Nucleus accumbens (tissue), 56 donors: Measurements from ENCODE around the gene MLH3.
"Not testable (repeated sequence)": the region's sequence is repeated elsewhere in the genome, so short reads cannot be mapped to it uniquely, and the experiment has no call there.

ENCODE experiments used
- DNase-seq, 56 donors: peaks; one replicate each; lab custom pipeline; 2025; lab: John Stamatoyannopoulos, UW

MLH3 gene

DNA sequence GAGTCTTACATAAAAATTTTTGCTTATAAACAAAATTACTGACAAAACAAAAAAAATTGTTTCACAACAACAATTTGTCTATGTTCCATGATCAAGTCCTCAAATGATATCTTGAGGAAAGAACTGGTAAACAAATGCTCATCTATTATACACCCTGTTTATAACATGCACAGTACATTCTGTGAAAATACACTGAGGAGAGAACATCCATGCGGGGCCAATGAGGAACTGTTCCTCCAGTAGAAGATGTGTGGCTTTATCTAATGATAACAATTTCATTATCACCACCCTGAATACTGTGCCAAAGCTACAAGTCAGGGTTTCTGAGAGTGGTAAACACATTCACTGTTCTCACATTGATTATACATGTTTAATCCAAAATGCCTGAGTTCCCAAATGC is 10.8 kb downstream of the MLH3 start:
- no peak for DNase-seq

DNA sequence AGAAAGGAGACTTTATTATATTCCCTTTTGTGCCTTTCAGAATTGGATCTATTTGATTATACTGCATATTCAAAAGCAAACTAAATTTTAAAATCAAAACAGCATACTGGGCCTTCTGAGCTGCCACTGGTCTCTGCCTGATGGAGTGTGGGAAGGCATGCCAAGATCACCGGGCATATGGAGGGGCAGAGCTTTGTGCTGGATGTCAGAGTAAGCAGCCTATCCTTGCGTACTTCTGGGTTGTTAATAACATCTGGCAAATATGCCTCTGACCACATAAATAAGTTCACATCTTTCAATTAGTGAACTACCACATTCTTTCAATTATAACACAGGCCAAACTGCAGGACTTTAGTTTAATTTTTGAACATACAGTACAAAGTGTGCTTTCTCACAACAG is 18.3 kb downstream of the MLH3 start:
- DNase-seq: no peak

GRCh38 chr14:75030147-75030546 is 21.1 kb downstream of the MLH3 start:
- no peak for DNase-seq

GRCh38 chr14:75025876-75026275 is 25.4 kb downstream of the MLH3 start:
- peak in 4 of 56 donors; percentile 8 to 57 (median 30) for DNase-seq

DNA sequence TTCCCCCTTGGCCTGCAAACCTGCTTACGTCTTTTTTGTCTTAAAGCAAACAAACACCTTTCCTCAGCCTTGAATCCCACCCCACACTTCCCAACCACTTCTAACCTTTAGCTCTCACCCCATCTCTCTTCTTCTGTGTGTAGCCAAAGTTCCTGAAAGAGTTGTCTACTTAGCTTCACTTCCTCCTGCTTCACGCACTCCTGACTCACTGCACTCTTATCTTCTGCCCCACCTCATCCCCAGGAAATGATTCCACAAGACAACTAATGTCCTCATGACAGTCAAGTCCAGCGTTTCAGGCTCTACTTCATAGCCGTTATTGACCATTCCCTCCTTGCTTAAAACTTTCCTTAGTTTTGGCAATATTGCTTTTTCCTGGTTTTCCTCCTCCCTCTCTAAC is 26.2 kb downstream of the MLH3 start:
- no peak for DNase-seq

GRCh38 chr14:75023108-75023507 is 28.2 kb downstream of the MLH3 start:
- DNase-seq: no peak

GRCh38 chr14:75022655-75023054 is 28.6 kb downstream of the MLH3 start:
- no peak for DNase-seq

- DNase-seq: no peak
These were observed 32.6 kb downstream of the MLH3 start for GRCh38 chr14:75018694-75019093.

- peak in 19 of 56 donors; percentile 2 to 51 (median 11) for DNase-seq
These were observed 34.5 kb downstream of the MLH3 start for GRCh38 chr14:75016815-75017214.

GRCh38 chr14:75015496-75015895 is 35.8 kb downstream of the MLH3 start:
- no peak for DNase-seq

GRCh38 chr14:75013290-75013689 is 38.0 kb downstream of the MLH3 start:
- no peak for DNase-seq

DNA sequence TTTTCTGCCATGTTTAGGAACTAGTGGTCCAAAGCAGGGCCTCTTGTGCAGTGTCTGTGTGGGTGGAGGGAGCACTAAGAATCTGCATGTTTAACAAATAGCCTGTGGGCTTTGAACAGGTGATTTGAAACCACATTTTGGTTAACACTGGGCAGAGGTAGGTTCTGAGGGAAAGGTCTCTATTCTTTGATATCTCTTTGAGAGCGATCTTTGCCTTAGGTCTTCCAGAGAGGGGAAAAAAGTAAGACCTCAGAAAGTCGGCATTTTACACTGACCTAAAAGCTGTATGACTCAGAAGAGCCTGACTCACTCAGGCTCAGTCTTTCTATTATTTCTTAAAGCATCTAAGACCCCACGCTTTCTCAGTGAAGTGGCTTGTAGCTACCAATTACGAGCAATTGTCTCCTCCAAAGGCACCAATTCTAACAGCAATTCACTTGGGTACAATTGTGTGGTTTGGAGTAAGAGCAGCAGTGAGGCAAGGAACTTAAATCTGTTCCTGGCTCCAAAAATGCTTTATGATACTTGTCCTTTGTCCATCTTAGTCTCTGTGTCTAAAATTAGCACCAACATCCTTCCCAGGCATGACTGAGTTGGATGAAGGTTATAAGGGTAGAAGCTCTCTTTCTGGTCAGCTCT is 39.8 kb downstream of the MLH3 start:
- peak in 3 of 56 donors; percentile 5 to 10 (median 6) for DNase-seq

DNA sequence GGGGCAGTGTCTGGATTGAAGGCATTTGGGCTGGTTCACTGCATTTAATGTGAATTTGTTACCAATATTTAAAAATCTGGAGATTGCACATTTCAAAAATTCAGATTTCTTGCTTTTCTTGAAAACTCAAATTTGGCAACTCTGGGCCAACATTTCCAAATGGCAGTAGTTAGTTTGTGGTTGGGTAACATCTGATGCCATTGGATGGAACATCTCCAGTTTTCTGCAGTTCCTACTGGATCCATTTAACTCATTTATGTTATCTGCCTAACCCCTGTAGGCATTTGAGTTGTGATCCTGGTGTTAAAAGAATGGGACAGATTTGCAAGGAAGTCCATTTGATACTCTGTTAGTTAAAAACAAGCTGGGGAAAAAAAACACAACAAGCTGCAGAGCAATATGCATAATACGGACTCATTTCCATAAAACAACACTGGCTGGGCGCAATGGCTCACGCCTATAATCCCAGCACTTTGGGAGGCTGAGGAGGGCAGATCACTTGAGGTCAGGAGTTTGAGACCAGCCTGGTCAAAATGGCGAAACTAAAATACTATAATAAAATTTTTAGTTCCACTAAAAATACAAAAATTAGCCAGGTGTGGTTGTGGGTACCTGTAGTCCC is 40.7 kb downstream of the MLH3 start:
- DNase-seq: no peak

- no peak for DNase-seq
These were observed 42.1 kb downstream of the MLH3 start for GRCh38 chr14:75009176-75009575.

DNA sequence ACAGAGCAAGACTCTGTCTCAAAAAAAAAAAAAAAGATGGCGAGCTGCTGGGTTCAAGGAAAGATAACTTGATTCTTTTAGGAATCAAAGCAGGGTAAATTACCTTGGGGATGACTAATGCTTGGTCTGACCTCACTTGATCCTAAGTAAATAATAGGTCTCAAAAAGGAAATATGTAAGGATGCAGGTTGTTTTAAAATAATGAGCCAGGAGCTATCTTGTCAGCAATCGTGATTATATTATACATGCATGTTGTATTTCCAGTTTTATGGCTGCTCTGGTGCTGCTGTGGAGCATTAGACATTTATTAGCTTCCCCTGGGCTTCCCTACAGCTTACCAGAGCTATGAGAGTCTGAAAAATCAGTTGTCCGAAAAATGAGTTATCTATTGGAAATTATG is 45.9 kb downstream of the MLH3 start:
- DNase-seq: no peak

- DNase-seq: no peak
These were observed 47.8 kb downstream of the MLH3 start for GRCh38 chr14:75003250-75004027.

- peak; percentile 78 to 99 (median 96) for DNase-seq
These were observed 48.6 kb downstream of the MLH3 start, which contains the start of gene EIF2B2 for GRCh38 chr14:75002392-75003249. Gene EIF2B2 (plus strand): TSS chr14:75002921. CDS start chr14:75002991, 70 bp downstream.

GRCh38 chr14:75001899-75002298 is 49.4 kb downstream of the MLH3 start:
- DNase-seq: no peak

DNA sequence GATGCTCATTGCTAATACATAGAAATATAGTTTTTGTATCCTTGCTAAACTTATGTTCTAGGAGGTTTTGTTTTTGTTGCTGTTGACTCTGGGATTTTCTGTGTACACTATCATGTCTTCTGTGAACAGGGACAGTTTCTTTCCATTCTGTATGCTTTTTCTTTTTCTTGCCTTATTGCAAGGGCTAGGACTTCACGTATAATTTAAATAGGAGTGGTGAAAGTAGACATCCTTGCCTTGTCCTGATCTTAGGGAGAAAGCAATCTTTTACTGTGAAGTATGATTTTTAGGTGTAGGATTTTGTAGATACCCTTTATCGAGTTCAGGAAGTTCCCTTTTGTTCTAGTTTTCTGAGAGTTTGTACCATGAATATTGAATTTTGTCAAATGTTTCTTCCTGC is 50.0 kb downstream of the MLH3 start:
- no peak for DNase-seq

DNA sequence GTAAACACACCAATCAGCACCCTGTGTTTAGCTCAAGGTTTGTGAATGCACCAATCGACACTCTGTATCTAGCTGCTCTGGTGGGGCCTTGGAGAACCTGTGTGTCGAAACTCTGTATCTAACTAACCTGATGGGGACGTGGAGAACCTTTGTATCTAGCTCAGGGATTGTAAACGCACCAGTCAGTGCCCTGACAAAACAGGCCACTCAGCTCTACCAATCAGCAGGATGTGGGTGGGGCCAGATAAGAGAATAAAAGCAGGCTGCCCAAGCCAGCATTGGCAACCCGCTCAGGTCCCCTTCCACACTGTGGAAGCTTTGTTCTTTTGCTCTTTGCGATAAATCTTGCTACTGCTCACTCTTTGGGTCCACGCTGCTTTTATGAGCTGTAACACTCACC is 55.5 kb downstream of the MLH3 start:
- DNase-seq: not testable (repeated sequence)

DNA sequence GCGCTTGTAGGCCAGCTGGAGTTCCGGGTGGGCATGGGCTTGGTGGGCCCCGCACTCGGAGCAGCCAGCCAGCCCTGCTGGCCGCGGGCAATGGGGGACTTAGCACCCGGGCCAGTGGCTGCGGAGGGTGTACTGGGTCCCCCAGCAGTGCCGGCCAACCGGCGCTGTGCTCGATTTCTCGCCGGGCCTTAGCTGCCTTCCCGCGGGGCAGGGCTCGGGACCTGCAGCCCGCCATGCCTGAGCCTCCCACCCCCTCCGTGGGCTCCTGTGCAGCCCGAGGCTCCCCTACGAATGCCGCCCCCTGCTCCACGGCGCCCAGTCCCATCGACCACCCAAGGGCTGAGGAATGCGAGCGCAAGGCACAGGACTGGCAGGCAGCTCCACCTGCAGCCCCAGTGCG is 57.1 kb downstream of the MLH3 start:
- DNase-seq: not testable (repeated sequence)
